NB4 (cell line): ENCODE data around the gene FLRT1.

Source experiments
- DNase-seq: peaks from one replicate; pipeline ENCODE4 v3.0.0; 2010; ENCODE audit warnings: low read depth
- H3K4me3 ChIP-seq: one replicate; pipeline ENCODE4 v1.5.1; 2011; ENCODE audit warnings: mild to moderate bottlenecking, low read depth, low read length, moderate library complexity
- MYC ChIP-seq: IDR thresholded peaks from 2 replicates; pipeline ENCODE4 v1.6.1; 2011; ENCODE audit warnings: low read depth, low read length
- POLR2A ChIP-seq: IDR thresholded peaks from 2 replicates; pipeline ENCODE4 v1.6.1; 2011; ENCODE audit warnings: mild to moderate bottlenecking; ENCODE audit not compliant: insufficient read length; ENCODE audit errors: extremely low read depth
- TF ChIP-seq, protein P1 (sequence below): IDR thresholded peaks from 2 replicates; pipeline ENCODE4 v1.6.1; 2011; ENCODE audit warnings: low read depth, low read length
- TF ChIP-seq, protein P2 (sequence below): IDR thresholded peaks from one replicate; pipeline ENCODE4 v1.5.1; 2012; ENCODE audit warnings: low read depth, low read length

The FLRT1 gene

DNA sequence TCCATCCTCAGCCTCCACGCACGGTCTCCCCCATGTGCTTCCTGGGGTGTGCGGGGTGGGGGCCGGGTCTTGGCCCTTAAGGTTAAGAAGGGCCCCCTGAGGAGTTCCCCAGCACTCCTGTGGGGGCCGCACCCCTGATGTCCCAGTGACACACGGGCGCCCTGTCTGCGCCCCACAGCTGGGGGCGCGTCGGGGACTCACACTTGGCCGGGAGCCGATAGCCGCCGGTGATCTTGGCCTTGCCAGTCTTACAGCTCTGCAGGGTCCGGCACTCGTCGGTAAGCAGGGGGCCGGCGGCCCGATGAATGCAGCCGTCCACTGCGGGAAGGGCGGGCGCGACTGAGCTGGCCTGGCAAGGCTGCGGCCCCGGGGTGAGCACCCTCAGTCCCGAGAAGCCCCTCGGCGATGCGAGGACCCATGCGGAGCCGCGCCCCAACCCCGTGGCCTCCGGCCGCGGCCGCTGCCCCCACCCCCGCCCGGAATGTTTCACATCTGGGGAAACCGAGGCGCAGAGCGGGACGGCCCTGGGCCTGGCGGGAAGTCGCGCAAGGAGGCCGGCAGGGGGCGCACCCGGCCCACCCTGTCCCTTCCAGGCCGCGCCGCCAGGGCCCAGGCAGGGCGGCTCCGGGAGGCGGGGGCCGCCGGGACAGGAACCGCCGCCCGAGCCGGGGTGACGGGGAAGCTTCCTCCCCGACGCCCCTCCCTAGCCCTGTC lies 35.5 kb upstream of the FLRT1 start:
- no peak overlapping the region for H3K4me3 ChIP-seq
- no peak for DNase-seq

DNA sequence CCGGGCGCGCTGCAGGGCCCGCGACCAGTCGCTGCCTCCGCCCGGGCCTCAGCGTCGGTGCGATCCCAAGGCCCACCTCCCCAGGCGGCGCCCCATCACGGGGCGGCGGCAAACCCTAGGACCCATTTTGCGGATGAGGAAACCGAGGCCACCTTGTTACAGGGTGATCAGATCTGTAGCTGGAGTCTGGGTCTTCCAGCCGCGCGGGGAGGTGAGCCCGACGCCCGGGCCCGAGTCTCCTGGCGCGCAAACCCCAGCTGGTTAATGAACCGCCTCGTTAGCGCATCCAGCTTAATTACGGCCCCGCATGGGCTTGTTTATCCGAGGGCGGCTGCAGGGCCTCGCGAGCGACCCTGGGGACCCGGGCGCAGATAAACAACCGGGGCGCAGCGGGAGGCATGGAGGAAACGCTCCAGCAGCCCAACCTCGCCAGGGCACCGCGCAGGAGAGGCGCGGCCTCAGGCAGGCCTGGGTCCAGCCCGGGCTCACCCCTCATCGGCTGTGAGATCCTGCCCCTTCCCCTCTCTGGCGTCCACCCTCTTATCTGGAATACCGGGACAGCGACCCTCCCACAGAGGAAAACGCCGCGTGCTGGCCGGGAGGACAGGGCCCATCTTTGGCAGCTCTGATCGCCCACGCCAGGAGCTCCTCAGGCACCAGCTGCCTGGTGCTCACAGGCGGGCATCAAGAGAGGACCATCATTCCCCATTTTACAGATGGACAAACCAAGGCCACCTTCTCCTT lies 34.8 kb upstream of the FLRT1 start:
- no peak overlapping the region for H3K4me3 ChIP-seq
- TF ChIP-seq, protein P1, sequence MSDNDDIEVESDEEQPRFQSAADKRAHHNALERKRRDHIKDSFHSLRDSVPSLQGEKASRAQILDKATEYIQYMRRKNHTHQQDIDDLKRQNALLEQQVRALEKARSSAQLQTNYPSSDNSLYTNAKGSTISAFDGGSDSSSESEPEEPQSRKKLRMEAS, result no peak
- TF ChIP-seq MYC (no peak), POLR2A (no peak)
- TF ChIP-seq, protein P2, sequence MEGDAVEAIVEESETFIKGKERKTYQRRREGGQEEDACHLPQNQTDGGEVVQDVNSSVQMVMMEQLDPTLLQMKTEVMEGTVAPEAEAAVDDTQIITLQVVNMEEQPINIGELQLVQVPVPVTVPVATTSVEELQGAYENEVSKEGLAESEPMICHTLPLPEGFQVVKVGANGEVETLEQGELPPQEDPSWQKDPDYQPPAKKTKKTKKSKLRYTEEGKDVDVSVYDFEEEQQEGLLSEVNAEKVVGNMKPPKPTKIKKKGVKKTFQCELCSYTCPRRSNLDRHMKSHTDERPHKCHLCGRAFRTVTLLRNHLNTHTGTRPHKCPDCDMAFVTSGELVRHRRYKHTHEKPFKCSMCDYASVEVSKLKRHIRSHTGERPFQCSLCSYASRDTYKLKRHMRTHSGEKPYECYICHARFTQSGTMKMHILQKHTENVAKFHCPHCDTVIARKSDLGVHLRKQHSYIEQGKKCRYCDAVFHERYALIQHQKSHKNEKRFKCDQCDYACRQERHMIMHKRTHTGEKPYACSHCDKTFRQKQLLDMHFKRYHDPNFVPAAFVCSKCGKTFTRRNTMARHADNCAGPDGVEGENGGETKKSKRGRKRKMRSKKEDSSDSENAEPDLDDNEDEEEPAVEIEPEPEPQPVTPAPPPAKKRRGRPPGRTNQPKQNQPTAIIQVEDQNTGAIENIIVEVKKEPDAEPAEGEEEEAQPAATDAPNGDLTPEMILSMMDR, result no peak
- DNase-seq, result no peak

More for the DNA sequence above, 35.5 kb upstream of the FLRT1 start:
- TF ChIP-seq POLR2A (no peak), MYC (no peak)
- TF ChIP-seq, protein P1, result no peak
- TF ChIP-seq, protein P2, result no peak

DNA sequence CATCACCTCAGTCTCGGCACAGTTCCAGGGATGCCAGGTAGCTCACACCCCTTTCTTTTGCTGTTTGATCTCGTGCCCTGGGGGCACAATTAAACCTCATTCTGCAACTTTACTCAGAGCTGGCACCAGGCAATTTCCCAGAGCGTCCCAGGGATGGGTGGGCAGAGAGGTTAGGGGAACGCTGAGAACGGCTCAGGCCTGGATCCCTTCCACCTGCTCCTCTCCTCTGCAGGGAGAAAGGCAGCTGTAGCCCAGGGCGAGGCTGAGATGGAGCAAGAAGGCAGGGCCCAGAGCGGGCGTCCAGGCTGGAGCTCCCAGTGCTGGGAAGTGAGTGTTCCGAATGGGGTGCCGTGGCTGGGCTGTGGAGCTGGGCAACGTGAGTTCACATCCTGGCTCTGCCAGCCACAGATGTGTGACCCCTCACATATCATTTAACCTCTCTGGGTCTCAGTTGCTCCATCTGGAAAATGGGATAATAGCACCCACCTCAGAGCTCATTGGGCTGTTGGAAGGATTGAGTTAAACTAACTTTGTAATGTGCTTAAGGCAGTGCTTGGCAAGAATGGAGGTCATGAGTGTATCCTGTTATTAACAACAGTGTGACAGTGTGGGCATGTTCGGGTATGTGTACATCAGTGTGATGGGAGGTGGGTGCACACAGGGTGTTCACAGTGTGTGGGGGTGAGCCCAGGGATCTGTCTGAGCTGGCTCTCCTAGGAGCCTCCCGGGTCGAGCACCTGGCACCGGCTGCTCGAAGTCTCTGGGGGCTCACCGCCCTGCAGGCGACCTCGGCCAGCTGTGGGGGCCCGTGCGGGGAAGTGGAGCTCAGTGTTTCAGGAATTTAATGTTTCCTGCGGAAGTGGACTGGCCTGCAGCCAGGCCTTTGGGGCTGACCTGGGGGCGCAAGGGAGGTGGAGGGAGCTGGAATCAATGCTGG lies 34.0 kb upstream of the FLRT1 start:
- no peak for DNase-seq
- TF ChIP-seq MYC (no peak), POLR2A (no peak)
- TF ChIP-seq, protein P2, result no peak
- TF ChIP-seq, protein P1, result no peak
- H3K4me3 ChIP-seq, result no peak overlapping the region

DNA sequence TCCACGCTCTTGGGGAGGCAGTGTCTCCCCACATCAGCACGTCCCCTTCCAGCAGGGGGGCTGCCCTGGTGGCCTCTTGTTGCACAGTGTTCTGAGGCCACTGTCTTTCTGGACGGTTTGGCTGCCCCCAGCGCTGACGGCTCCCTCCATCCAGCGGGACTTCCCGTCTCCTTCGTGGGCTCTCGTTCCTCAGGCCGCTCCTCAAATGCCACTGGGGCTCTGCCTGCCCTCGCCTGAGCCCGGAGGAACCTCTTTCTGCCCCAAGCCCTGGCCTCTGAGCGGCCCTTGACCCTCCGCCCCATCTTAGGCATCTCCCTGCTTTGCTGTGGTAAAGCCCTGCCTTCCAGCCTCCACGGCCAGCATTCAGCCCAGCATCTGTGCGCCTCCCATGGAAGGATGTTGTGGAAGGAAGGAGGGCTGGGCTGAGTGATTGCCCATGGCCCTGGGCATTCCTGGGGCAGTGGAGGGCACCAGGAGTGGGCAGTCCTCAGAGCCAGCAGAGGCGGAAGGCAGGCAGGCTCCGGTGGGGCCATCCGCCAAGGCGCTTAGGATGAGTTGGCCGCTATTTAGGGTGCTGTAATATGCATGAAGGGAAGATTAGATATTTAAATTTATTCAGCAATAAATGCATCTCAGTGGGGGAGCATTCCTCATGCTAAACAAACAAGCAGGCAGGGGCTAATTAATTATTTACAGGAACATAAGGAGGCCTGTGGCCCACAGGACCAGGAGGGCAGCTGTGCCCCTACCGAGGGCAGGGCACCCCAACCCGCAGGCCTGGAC lies 31.7 kb upstream of the FLRT1 start:
- DNase-seq, result no peak
- TF ChIP-seq POLR2A (no peak), MYC (no peak)
- TF ChIP-seq, protein P1, result no peak
- TF ChIP-seq, protein P2, result no peak
- H3K4me3 ChIP-seq, result no peak overlapping the region

DNA sequence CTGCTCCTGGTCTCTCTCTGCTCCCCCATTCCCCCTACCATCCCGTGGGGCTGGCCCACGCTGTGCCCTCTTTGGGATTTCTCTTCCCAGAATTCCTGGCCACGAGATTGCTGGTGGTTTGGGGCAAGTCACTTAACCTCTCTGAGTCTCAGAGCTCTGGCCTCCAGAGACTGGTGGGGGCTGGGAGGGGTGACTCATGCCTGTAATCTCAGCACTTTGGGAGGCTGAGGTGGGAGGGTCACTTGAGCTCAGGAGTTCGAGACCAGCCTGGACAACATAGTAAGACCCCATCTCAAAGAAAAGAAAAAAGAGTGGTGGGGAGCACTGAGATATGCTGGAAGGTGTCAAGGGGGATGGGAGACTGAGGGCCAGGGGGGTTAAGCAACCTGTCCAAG lies 31.1 kb upstream of the FLRT1 start:
- no peak overlapping the region for H3K4me3 ChIP-seq
- TF ChIP-seq, protein P1, result no peak
- no peak for TF ChIP-seq MYC
- TF ChIP-seq, protein P2, result no peak
- no peak for DNase-seq
